B cell (primary cell): Measurements from ENCODE around the gene ELANE. TPM values are rescaled to one million over a fixed set of nuclear protein-coding genes. Genes with fewer than 3 reads are reported as not detected.

ENCODE experiments used
- ATAC-seq: fragments of 200-7000 bp; cut with Tn5 transposase; one replicate; pipeline ENCODE4 v1.10.0; 2021; ENCODE audit warnings: low read depth, mild to moderate bottlenecking, moderate number of reproducible peaks, moderate library complexity
- CTCF ChIA-PET: fragments of 350-600 bp; sonication (Branson Sonifier 250); formaldehyde crosslinking; loops from one replicate; lab custom pipeline; 2021; ENCODE audit warnings: antibody characterized with exemption, inconsistent platforms; lab: Charles Lee
- POLR2A ChIA-PET: fragments of 350-600 bp; sonication (Branson Sonifier 250); formaldehyde crosslinking; loops from one replicate; lab custom pipeline; 2021; ENCODE audit warnings: antibody characterized with exemption; lab: Charles Lee
- DNase-seq: peaks from one replicate; pipeline ENCODE4 v3.0.0; 2013
- H2AFZ ChIP-seq: 2 replicates; pipeline ENCODE4 v1.6.1; 2012; ENCODE audit warnings: mild to moderate bottlenecking, low read depth, low read length; ENCODE audit not compliant: insufficient read depth, poor library complexity, severe bottlenecking
- H3K27ac ChIP-seq, 2 donors: 1 replicate in 1 of 2; 2 replicates in 1 of 2; pipeline ENCODE4 v1.5.1; 2012 to 2013; ENCODE audit warnings: low read length in 2 of 2, mild to moderate bottlenecking in 2 of 2, moderate library complexity in 1 of 2
- H3K27me3 ChIP-seq, 4 experiments: fragments of 200-600 bp in 1 of 4; sonication (generic) in 1 of 4; replicated peaks in 1 of 4; 1 replicate in 2 of 4; 2 replicates in 2 of 4; pipeline versions ENCODE4 v1.6.1 to v1.7.0; 2013 to 2016; ENCODE audit warnings: low read length in 3 of 4, mild to moderate bottlenecking in 2 of 4, mixed read lengths in 1 of 4, moderate library complexity in 1 of 4; ENCODE audit not compliant: insufficient read depth in 4 of 4, control insufficient read depth in 3 of 4; ENCODE audit errors: control extremely low read depth in 1 of 4
- H3K36me3 ChIP-seq, 2 experiments: replicated peaks in 1 of 2; 1 replicate in 1 of 2; 2 replicates in 1 of 2; pipeline versions ENCODE4 v1.6.1 to v1.7.1; 2013; ENCODE audit warnings: low read length in 1 of 2; ENCODE audit not compliant: insufficient read depth in 2 of 2, control insufficient read depth in 1 of 2; ENCODE audit errors: control extremely low read depth in 1 of 2, extremely low read depth in 1 of 2
- H3K4me1 ChIP-seq, 2 donors: fragments of 200-600 bp in 1 of 2; sonication (generic) in 1 of 2; 1 replicate in 1 of 2; 2 replicates in 1 of 2; pipeline versions ENCODE4 v1.5.1 to v1.6.1; 2013 to 2017; ENCODE audit warnings: low read length in 2 of 2; ENCODE audit not compliant: control insufficient read depth in 2 of 2, insufficient read depth in 2 of 2
- H3K4me2 ChIP-seq: replicated peaks from 2 replicates; pipeline ENCODE3; 2012; ENCODE audit warnings: mild to moderate bottlenecking, low read depth, low read length; ENCODE audit not compliant: poor library complexity, severe bottlenecking
- H3K4me3 ChIP-seq, 5 experiments: fragments of 200-600 bp in 1 of 5; sonication (generic) in 1 of 5; 1 replicate in 3 of 5; 2 replicates in 2 of 5; pipeline versions ENCODE4 v1.5.1 to v1.7.0; 2011 to 2016; ENCODE audit warnings: low read length in 4 of 5, mild to moderate bottlenecking in 4 of 5, low read depth in 2 of 5, control low read depth in 1 of 5, moderate library complexity in 1 of 5; ENCODE audit not compliant: insufficient read depth in 1 of 5; ENCODE audit errors: control extremely low read depth in 1 of 5, extremely low read depth in 1 of 5
- H3K79me2 ChIP-seq: fragments of 200-600 bp; sonication (generic); one replicate; pipeline ENCODE4 v1.6.0; 2016; ENCODE audit warnings: low read length; ENCODE audit not compliant: control insufficient read depth, insufficient read depth
- H3K9ac ChIP-seq: fragments of 200-600 bp; sonication (generic); 2 replicates; pipeline ENCODE4 v1.6.1; 2017; ENCODE audit warnings: mild to moderate bottlenecking, low read length, moderate library complexity
- H3K9me3 ChIP-seq, 3 donors: one replicate each; pipeline versions ENCODE4 v1.6.1 to v1.7.1; 2013; ENCODE audit warnings: low read length in 2 of 3; ENCODE audit not compliant: control insufficient read depth in 2 of 3, insufficient read depth in 1 of 3; ENCODE audit errors: control extremely low read depth in 1 of 3
- H4K20me1 ChIP-seq: 2 replicates; pipeline ENCODE4 v1.6.0; 2012; ENCODE audit warnings: mild to moderate bottlenecking, low read length; ENCODE audit not compliant: insufficient read depth, control insufficient read depth, poor library complexity, severe bottlenecking
- H3K27ac Mint-ChIP-seq: one replicate; pipeline ENCODE4 v1.8.0; 2021; ENCODE audit warnings: mixed read lengths
- H3K27me3 Mint-ChIP-seq: one replicate; pipeline ENCODE4 v1.8.0; 2021; ENCODE audit warnings: mixed read lengths
- H3K4me1 Mint-ChIP-seq: one replicate; pipeline ENCODE4 v1.8.0; 2021; ENCODE audit warnings: mixed read lengths
- H3K4me3 Mint-ChIP-seq: one replicate; pipeline ENCODE4 v1.8.0; 2021; ENCODE audit warnings: mixed read lengths
- H3K9me3 Mint-ChIP-seq: one replicate; pipeline ENCODE4 v1.8.0; 2022; ENCODE audit warnings: mixed read lengths; ENCODE audit not compliant: insufficient read depth
- CTCF ChIP-seq: fragments of 200-600 bp; IDR thresholded peaks from one replicate; pipeline ENCODE4 v1.8.0; 2022; ENCODE audit warnings: antibody characterized with exemption, mild to moderate bottlenecking
- EZH2 ChIP-seq: IDR thresholded peaks from 2 replicates; pipeline ENCODE4 v1.6.1; 2012; ENCODE audit warnings: borderline replicate concordance, low read depth, mild to moderate bottlenecking, moderate library complexity, low read length; ENCODE audit not compliant: insufficient read depth, poor library complexity, severe bottlenecking
- whole genome bisulfite sequencing: methylation state at CpG from one replicate; pipeline ENCODE4 v1.1.5; 2013; ENCODE audit warnings: missing lambda C conversion rate; ENCODE audit not compliant: insufficient coverage; 5-methylcytosine and 5-hydroxymethylcytosine counted together
- intact Hi-C: fragments of 100-400 bp; cut with micrococcal nuclease; formaldehyde crosslinking; loops from one replicate; pipeline ENCODE4 v1.10.0; 2022
- polyA plus RNA-seq: library from polyadenylated mRNA; depleted of rRNA; stranded (reverse); fragments of >200 nt; gene quantifications from 2 replicates; pipeline ENCODE4 v1.2.3, GENCODE V29; 2012
- total RNA-seq, 2 donors: library from RNA; stranded (reverse); fragments of 120-200 nt in 1 of 2; gene quantifications; 1 replicate in 1 of 2; 2 replicates in 1 of 2; pipeline versions ENCODE4 v1.2.3 to v1.2.4, GENCODE V29; 2013 to 2022

The ELANE gene
- total and polyA plus RNA-seq, 2 donors (not counting 1 experiment from before 2014, with no cell fraction given), result 0.18 TPM; not detected in 1

DNA sequence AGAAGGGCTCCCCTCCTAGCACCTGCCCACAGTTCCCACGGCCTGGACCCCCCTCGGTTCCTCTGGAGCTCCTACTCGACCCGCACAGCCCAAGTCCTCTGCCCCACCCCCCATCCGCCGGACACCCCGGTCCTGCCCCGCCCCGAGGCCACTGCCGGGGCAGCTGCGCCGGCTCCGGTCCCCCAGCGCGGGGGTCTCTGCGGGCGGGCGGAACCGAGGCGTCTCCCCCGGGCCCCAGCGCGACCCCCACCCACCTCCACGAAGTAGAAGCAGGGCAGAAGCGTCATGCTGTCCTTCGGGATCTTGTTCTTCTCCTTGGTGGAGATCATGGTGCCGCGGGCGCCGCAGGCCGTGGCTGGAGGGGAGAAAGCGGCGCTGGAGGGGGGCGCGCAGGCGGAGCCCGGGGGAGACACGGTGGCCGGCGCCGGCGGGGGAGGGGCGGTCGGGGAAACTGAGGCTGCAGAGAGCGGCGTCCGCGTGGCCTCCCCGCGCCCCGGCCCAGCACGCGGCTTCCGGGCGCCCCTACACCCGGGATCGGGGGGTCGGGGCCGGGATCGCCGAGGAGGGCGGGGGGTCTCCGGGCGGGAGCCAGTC is 30.8 kb upstream of the ELANE start:
- no peaks in the 10 kb centered on the region for H4K20me1 ChIP-seq
- ChIA-PET CTCF (no interaction called here), POLR2A (interaction anchor here (0.8 kb wide), 1 partner anchor 98 kb away, joined by 3 read pairs; no protein-coding TSS in a partner anchor)
- H3K27me3 Mint-ChIP-seq, result peaks cover 7% of the 10 kb centered on the region
- intact Hi-C loops, result no loop called here
- peaks cover 0 to 2% (median 0%) of the 10 kb centered on the region in 3 donors for H3K9me3 ChIP-seq
- peak overlapping the region; percentile 44 for H3K4me2 ChIP-seq
- H3K27ac ChIP-seq, result no peak overlapping the region
- TF ChIP-seq CTCF, result no peak
- no peak for TF ChIP-seq EZH2
- DNase-seq (no peak), ATAC-seq (no peak)
- no peak overlapping the region for H3K27ac Mint-ChIP-seq
- H3K79me2 ChIP-seq, result peaks cover 3% of the 10 kb centered on the region
- no peak overlapping the region for H3K4me3 ChIP-seq
- peaks cover 0 to 4% of the 10 kb centered on the region in 2 donors for H3K4me1 ChIP-seq
- H2AFZ ChIP-seq, result no peak overlapping the region
- peaks cover 2% of the 10 kb centered on the region for H3K4me1 Mint-ChIP-seq
- 6% methylated on average over 50 of the region's 64 CpGs for WGBS
- no peaks in the 10 kb centered on the region for H3K9me3 Mint-ChIP-seq
- H3K36me3 ChIP-seq, result no peaks in the 10 kb centered on the region
- peaks cover 0 to 22% (median 8%) of the 10 kb centered on the region in 4 experiments for H3K27me3 ChIP-seq
- H3K4me3 Mint-ChIP-seq, result no peak overlapping the region
- H3K9ac ChIP-seq, result no peak overlapping the region

- ATAC-seq (no peak), DNase-seq (no peak)
- no peak within 1 kb of the TSS for H3K27ac ChIP-seq
- peaks cover 2% of the 10 kb centered on the region for H3K4me1 Mint-ChIP-seq
- no peaks in the 10 kb centered on the region for H3K9me3 Mint-ChIP-seq
- no peaks in the 10 kb centered on the region for H3K36me3 ChIP-seq
- H3K27ac Mint-ChIP-seq, result no peak within 1 kb of the TSS
- POLR2A ChIA-PET, result interaction anchor here (0.8 kb wide), 1 partner anchor 97 kb away, joined by 3 read pairs; no protein-coding TSS in a partner anchor
- H3K4me1 ChIP-seq, result peaks cover 0 to 4% of the 10 kb centered on the region in 2 donors
- H4K20me1 ChIP-seq, result no peaks in the 10 kb centered on the region
- peaks cover 0 to 2% (median 0%) of the 10 kb centered on the region in 3 donors for H3K9me3 ChIP-seq
- TF ChIP-seq EZH2 (no peak), CTCF (no peak)
- peaks cover 0 to 22% (median 8%) of the 10 kb centered on the region in 4 experiments for H3K27me3 ChIP-seq
- intact Hi-C loops, result no loop called here
- H3K4me3 ChIP-seq, result no peak within 1 kb of the TSS
- CTCF ChIA-PET, result no interaction called here
- no peak within 1 kb of the TSS for H3K9ac ChIP-seq
- no peak within 1 kb of the TSS for H3K4me3 Mint-ChIP-seq
- peak within 1 kb of the TSS; percentile 44 for H3K4me2 ChIP-seq
- H3K79me2 ChIP-seq, result no peaks in the 10 kb centered on the region
- H2AFZ ChIP-seq, result no peak within 1 kb of the TSS
- 3% methylated on average over 48 of the region's 86 CpGs for WGBS
- H3K27me3 Mint-ChIP-seq, result peaks cover 7% of the 10 kb centered on the region
Observed at GRCh38 chr19:821825-822503, 30.1 kb upstream of the ELANE start, which contains the start of gene PLPPR3. Gene PLPPR3 (minus strand): TSS chr19:821955. CDS start chr19:821559, 396 bp downstream.
